Fibroblast of skin of left quadriceps (primary cell): ENCODE data around the gene GSE1.

Source experiments
- DNase-seq, 2 experiments: peaks; one replicate each; pipeline ENCODE4 v3.0.0-alpha.2; 2013; ENCODE audit warnings: low read depth in 2 of 2

Gene GSE1

GRCh38 chr16:85722128-85722893, 109.2 kb downstream of the GSE1 start:
- no peak for DNase-seq

GRCh38 chr16:85724126-85724879, 111.2 kb downstream of the GSE1 start:
- DNase-seq = no peak

GRCh38 chr16:85724936-85725335, 111.8 kb downstream of the GSE1 start:
- DNase-seq = no peak
